Vagina (tissue), 2 donors: Measurements from ENCODE around the gene CD1C. TPM values are rescaled to one million over a fixed set of nuclear protein-coding genes. Genes with fewer than 3 reads are reported as not detected.
"Not testable (repeated sequence)": the region's sequence is repeated elsewhere in the genome, so short reads cannot be mapped to it uniquely, and the experiment has no call there.

Experiments
- DNase-seq, 2 donors: peaks; one replicate each; pipeline ENCODE4 v3.0.0-alpha.2; 2017; ENCODE audit errors: extremely low spot score in 2 of 2
- H3K27ac ChIP-seq: fragments of 200-600 bp; sonication (generic); one replicate; pipeline ENCODE4 v1.5.1; 2019
- H3K27me3 ChIP-seq: fragments of 200-600 bp; sonication (generic); one replicate; pipeline ENCODE4 v1.5.1; 2019
- H3K36me3 ChIP-seq, 2 donors: fragments of 200-600 bp; sonication (generic); one replicate each; pipeline ENCODE4 v1.5.1; 2017 to 2019
- H3K4me1 ChIP-seq: fragments of 200-600 bp; sonication (generic); one replicate; pipeline ENCODE4 v1.5.1; 2019
- H3K4me3 ChIP-seq, 2 donors: fragments of 200-600 bp; sonication (generic); 1 replicate in 1 of 2; 2 replicates in 1 of 2; pipeline ENCODE4 v1.5.1; 2016 to 2019
- H3K9me3 ChIP-seq: fragments of 200-600 bp; sonication (generic); one replicate; pipeline ENCODE4 v1.5.1; 2019
- POLR2A ChIP-seq, 2 donors: fragments of 450-650 bp; IDR thresholded peaks; one replicate each; pipeline ENCODE4 v1.6.1; 2017; ENCODE audit warnings: antibody characterized with exemption in 2 of 2, mild to moderate bottlenecking in 2 of 2, moderate library complexity in 2 of 2
- POLR2AphosphoS5 ChIP-seq, 2 donors: sonication (generic); formaldehyde crosslinking; IDR thresholded peaks; one replicate each; pipeline ENCODE4 v1.9.0; 2017; ENCODE audit warnings: antibody characterized with exemption in 2 of 2, mild to moderate bottlenecking in 2 of 2, low read depth in 1 of 2; ENCODE audit not compliant: insufficient read depth in 1 of 2
- intact Hi-C: fragments of 100-400 bp; cut with DNase I; formaldehyde crosslinking; loops from one replicate; pipeline ENCODE4 v1.15.1; 2023
- total RNA-seq: library from RNA; depleted of rRNA; stranded (reverse); fragments of >200 nt; gene quantifications from one replicate; pipeline ENCODE4 v1.2.3, GENCODE V29; 2016
- TF ChIP-seq, protein P1 (sequence below), 3 experiments: fragments of 450-650 bp in 2 of 3; fragments of 200-600 bp in 1 of 3; sonication (generic) in 1 of 3; IDR thresholded peaks; one replicate each; pipeline ENCODE4 v1.5.1; 2017 to 2019; ENCODE audit warnings: antibody characterized with exemption in 3 of 3, mild to moderate bottlenecking in 2 of 3, moderate library complexity in 2 of 3

Gene CD1C
- total RNA-seq, 1 donor from 2014 or later = 9.6 TPM

DNA sequence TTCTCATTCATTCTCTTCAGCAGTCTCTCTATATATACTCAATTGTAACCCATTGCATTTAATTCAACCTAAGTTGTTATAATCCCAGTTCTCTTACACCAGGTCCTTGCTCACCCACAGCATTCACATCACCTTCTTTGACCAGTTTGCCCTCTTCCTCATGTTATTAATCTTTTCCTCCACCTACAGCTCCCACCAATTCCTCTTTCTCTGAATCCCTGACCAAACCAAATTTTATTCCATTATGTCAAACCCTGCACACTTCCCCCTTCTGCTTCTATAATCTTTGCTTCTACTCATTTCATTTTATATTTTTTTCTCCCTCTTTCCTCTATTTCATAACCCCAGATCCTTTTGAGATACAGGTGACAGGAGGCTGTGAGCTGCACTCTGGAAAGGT lies 34.1 kb upstream of the CD1C start:
- no peaks in the 10 kb centered on the region for H3K27me3 ChIP-seq
- no peak for DNase-seq
- no peaks in the 10 kb centered on the region for H3K9me3 ChIP-seq
- intact Hi-C loops = no loop called here
- no peaks in the 10 kb centered on the region for H3K36me3 ChIP-seq
- TF ChIP-seq POLR2A (IDR thresholded peaks at IDR 0.05) (no peak), POLR2AphosphoS5 (IDR thresholded peaks at IDR 0.05; ENCODE audit: insufficient read depth in 1 of 2, low read depth in 1 of 2) (no peak)
- TF ChIP-seq, protein P1, sequence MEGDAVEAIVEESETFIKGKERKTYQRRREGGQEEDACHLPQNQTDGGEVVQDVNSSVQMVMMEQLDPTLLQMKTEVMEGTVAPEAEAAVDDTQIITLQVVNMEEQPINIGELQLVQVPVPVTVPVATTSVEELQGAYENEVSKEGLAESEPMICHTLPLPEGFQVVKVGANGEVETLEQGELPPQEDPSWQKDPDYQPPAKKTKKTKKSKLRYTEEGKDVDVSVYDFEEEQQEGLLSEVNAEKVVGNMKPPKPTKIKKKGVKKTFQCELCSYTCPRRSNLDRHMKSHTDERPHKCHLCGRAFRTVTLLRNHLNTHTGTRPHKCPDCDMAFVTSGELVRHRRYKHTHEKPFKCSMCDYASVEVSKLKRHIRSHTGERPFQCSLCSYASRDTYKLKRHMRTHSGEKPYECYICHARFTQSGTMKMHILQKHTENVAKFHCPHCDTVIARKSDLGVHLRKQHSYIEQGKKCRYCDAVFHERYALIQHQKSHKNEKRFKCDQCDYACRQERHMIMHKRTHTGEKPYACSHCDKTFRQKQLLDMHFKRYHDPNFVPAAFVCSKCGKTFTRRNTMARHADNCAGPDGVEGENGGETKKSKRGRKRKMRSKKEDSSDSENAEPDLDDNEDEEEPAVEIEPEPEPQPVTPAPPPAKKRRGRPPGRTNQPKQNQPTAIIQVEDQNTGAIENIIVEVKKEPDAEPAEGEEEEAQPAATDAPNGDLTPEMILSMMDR (IDR thresholded peaks at IDR 0.05) = no peak
- no peak overlapping the region for H3K27ac ChIP-seq
- no peak overlapping the region for H3K4me3 ChIP-seq
- no peaks in the 10 kb centered on the region for H3K4me1 ChIP-seq

DNA sequence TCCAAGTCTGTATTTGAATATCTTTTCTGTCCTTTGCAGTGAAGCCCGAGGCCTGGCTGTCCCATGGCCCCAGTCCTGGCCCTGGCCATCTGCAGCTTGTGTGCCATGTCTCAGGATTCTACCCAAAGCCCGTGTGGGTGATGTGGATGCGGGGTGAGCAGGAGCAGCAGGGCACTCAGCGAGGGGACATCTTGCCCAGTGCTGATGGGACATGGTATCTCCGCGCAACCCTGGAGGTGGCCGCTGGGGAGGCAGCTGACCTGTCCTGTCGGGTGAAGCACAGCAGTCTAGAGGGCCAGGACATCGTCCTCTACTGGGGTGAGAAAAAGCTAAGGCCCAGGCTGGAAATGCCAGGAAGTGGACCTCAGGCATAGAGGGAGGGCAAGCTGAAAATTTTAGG lies 33.0 kb upstream of the CD1C start:
- H3K4me3 ChIP-seq, H3K4me1 ChIP-seq, H3K27me3 ChIP-seq, H3K27ac ChIP-seq, intact Hi-C loops, H3K36me3 ChIP-seq, H3K9me3 ChIP-seq, DNase-seq: not testable (repeated sequence)

DNA sequence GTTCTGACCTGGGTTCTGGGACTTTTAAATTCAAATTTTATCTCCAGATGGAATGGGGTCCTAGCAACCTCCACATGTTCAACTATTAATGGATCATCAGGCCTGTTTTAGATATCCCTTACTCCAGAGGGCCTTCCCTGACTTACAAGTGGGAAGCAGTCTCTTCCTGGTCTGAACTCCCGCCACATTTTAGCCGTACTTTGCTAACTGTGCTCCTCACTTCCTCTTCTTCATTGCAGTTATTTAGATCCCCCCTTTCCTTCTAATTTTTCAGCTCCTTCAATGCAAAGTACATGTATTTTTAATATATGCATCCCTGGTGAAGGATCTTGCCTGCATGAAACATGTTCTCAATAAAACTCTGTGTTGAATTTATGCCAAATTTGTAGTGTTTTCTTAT lies 31.8 kb upstream of the CD1C start:
- intact Hi-C loops = no loop called here
- TF ChIP-seq POLR2AphosphoS5 (IDR thresholded peaks at IDR 0.05; ENCODE audit: insufficient read depth in 1 of 2, low read depth in 1 of 2) (no peak), POLR2A (IDR thresholded peaks at IDR 0.05) (no peak)
- TF ChIP-seq, protein P1 (IDR thresholded peaks at IDR 0.05) = no peak
- no peaks in the 10 kb centered on the region for H3K9me3 ChIP-seq
- no peaks in the 10 kb centered on the region for H3K27me3 ChIP-seq
- no peaks in the 10 kb centered on the region for H3K4me1 ChIP-seq
- DNase-seq = no peak
- H3K4me3 ChIP-seq = no peak overlapping the region
- no peak overlapping the region for H3K27ac ChIP-seq
- H3K36me3 ChIP-seq = no peaks in the 10 kb centered on the region

DNA sequence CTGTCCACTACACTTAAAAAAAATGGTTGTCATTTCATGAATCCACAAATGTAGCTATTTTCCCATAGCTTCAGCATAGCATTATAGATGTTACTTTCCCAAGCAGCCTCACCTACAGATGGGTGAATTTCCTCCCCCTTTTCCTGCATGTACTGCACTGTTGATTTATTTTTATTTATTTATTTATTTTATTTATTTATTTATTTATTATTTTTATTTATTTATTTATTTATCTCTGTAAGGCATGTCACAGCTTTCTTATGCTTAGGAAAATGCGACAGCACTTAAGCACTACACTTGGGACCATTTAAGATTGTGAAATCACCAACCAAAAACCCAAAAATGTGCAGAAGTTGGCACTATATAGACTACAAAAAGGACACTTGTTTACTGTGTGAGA lies 30.6 kb upstream of the CD1C start:
- TF ChIP-seq POLR2A (IDR thresholded peaks at IDR 0.05) = no peak

GRCh38 chr1:158272681-158273080 lies 17.0 kb upstream of the CD1C start:
- TF ChIP-seq POLR2AphosphoS5 (IDR thresholded peaks at IDR 0.05; ENCODE audit: insufficient read depth in 1 of 2, low read depth in 1 of 2) = no peak
- intact Hi-C loops = no loop called here
- H3K4me1 ChIP-seq = no peaks in the 10 kb centered on the region
- no peak overlapping the region for H3K4me3 ChIP-seq
- no peaks in the 10 kb centered on the region for H3K36me3 ChIP-seq
- H3K27ac ChIP-seq = no peak overlapping the region
- no peak for DNase-seq
- no peaks in the 10 kb centered on the region for H3K27me3 ChIP-seq
- H3K9me3 ChIP-seq = no peaks in the 10 kb centered on the region

More for the DNA sequence above, 30.6 kb upstream of the CD1C start:
- Histone ChIP-seq H3K27me3 (no peaks in the 10 kb centered on the region), H3K27ac (no peak overlapping the region), H3K36me3 (no peaks in the 10 kb centered on the region), H3K9me3 (no peaks in the 10 kb centered on the region), H3K4me1 (no peaks in the 10 kb centered on the region), H3K4me3 (no peak overlapping the region)
- intact Hi-C loops = no loop called here
- no peak for DNase-seq

DNA sequence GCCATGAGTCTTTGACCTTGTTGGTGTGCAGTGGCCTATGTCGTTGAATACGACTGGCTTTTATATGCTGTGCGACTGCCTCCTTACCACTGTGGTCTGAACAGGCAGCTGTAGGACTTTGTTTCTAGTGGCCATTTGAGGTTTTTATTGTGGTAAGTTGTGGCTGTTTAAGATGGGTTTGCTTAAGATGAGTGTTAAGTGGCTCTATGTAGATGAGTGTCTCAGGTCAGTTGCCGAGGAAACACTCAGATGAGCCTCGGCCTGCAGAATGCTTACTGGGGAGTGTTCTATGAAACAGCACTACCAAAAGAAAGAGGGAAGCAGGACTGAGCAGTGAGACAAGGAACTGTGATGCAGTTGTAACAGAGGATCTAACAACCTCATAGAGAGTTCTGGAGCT lies 14.9 kb upstream of the CD1C start:
- Histone ChIP-seq H3K4me3 (no peak overlapping the region), H3K4me1 (no peaks in the 10 kb centered on the region), H3K27me3 (no peaks in the 10 kb centered on the region), H3K27ac (no peak overlapping the region), H3K9me3 (peaks cover 5% of the 10 kb centered on the region), H3K36me3 (no peaks in the 10 kb centered on the region)
- TF ChIP-seq, protein P1 (IDR thresholded peaks at IDR 0.05) = no peak
- TF ChIP-seq POLR2AphosphoS5 (IDR thresholded peaks at IDR 0.05; ENCODE audit: insufficient read depth in 1 of 2, low read depth in 1 of 2) (no peak), POLR2A (IDR thresholded peaks at IDR 0.05) (no peak)
- DNase-seq = no peak
- intact Hi-C loops = no loop called here

- H3K9me3 ChIP-seq, H3K36me3 ChIP-seq, H3K4me3 ChIP-seq, H3K4me1 ChIP-seq, H3K27ac ChIP-seq, intact Hi-C loops, DNase-seq, H3K27me3 ChIP-seq: not testable (repeated sequence)
These were observed 7.3 kb upstream of the CD1C start for GRCh38 chr1:158282421-158282820.
